HCT116 (cell line): ENCODE data around the gene RADIL. TPM values are rescaled to one million over a fixed set of nuclear protein-coding genes. Genes with fewer than 3 reads are reported as not detected.

Experiments
- ATAC-seq: fragments of 200-7000 bp; cut with Tn5 transposase; 2 replicates; pipeline ENCODE4 v1.9.1; 2020; ENCODE audit warnings: mild to moderate bottlenecking, moderate library complexity
- BruUV-seq: library from RNA; stranded (reverse); fragments of 400-500 nt; replicated peaks from 2 replicates; lab custom pipeline; 2021; lab: Mats Ljungman, UMichigan
- CTCF ChIA-PET: fragments of 300-600 bp; sonication (Branson Sonifier 250); formaldehyde crosslinking; loops from one replicate; lab custom pipeline; 2021; ENCODE audit warnings: antibody characterized with exemption; lab: Charles Lee
- POLR2A ChIA-PET: fragments of 300-600, 350-600 bp; sonication (Branson Sonifier 250); formaldehyde crosslinking; loops from one replicate; lab custom pipeline; 2021; ENCODE audit warnings: antibody characterized with exemption; lab: Charles Lee
- RAD21 ChIA-PET, 2 experiments: fragments of 300-600 bp; sonication (Branson Sonifier 250); formaldehyde crosslinking; loops; one replicate each; lab custom pipeline; 2023; ENCODE audit warnings: low total read pairs in 2 of 2; ENCODE audit not compliant: uncharacterized antibody in 2 of 2, unreplicated experiment in 2 of 2, low non-redundant PET in 1 of 2; lab: Charles Lee
- DNase-seq: peaks from one replicate; pipeline ENCODE4 v3.0.0-alpha.2; 2010; ENCODE audit warnings: low read depth, low spot score
- H2AFZ ChIP-seq: fragments of 200-600 bp; shearing (Covaris generic), sonication (generic); 2 replicates; pipeline ENCODE4 v1.6.1; 2017; ENCODE audit warnings: low read depth, mixed run types, mixed read lengths, antibody characterized with exemption, low read length; ENCODE audit not compliant: poor library complexity, severe bottlenecking
- H3K27ac ChIP-seq: 2 replicates; pipeline ENCODE4 v1.5.1; 2012; ENCODE audit warnings: low read depth, low read length
- H3K27me3 ChIP-seq: fragments of 200-600 bp; sonication (generic); 2 replicates; pipeline ENCODE4 v1.6.1; 2016; ENCODE audit warnings: mixed run types, low read length, mixed read lengths; ENCODE audit not compliant: insufficient read depth
- H3K36me3 ChIP-seq, 2 experiments: fragments of 200-500 bp in 1 of 2; fragments of 200-600 bp in 1 of 2; sonication (Bioruptor generic) in 1 of 2; sonication (generic) in 1 of 2; 2 replicates each; pipeline versions ENCODE4 v1.5.1 to v1.6.1; 2014 to 2016; ENCODE audit warnings: low read length in 2 of 2, inconsistent platforms in 1 of 2, mixed read lengths in 1 of 2, mixed run types in 1 of 2; ENCODE audit not compliant: insufficient read depth in 2 of 2, control insufficient read depth in 1 of 2
- H3K4me1 ChIP-seq, 2 experiments: fragments of 200-600 bp in 1 of 2; sonication (generic) in 1 of 2; 2 replicates each; pipeline versions ENCODE4 v1.5.1 to v1.6.1; 2012 to 2017; ENCODE audit warnings: low read length in 2 of 2, inconsistent platforms in 1 of 2, mild to moderate bottlenecking in 1 of 2, mixed read lengths in 1 of 2, mixed run types in 1 of 2, moderate library complexity in 1 of 2; ENCODE audit not compliant: insufficient read depth in 2 of 2, control insufficient read depth in 1 of 2
- H3K4me2 ChIP-seq: fragments of 200-600 bp; sonication (generic); 2 replicates; pipeline ENCODE4 v1.6.1; 2017; ENCODE audit warnings: mixed run types, low read length, mixed read lengths
- H3K4me3 ChIP-seq, 2 experiments: fragments of 200-600 bp in 1 of 2; sonication (generic) in 1 of 2; replicated peaks in 1 of 2; 2 replicates each; pipeline ENCODE4 v1.5.1; 2011 to 2016; ENCODE audit warnings: low read length in 2 of 2, control low read depth in 1 of 2, low read depth in 1 of 2, mild to moderate bottlenecking in 1 of 2, mixed read lengths in 1 of 2, mixed run types in 1 of 2
- H3K79me2 ChIP-seq: fragments of 200-600 bp; sonication (generic); 2 replicates; pipeline ENCODE4 v1.6.1; 2017; ENCODE audit warnings: mild to moderate bottlenecking, mixed run types, low read length, moderate library complexity, mixed read lengths; ENCODE audit not compliant: insufficient read depth
- H3K9ac ChIP-seq: fragments of 200-600 bp; sonication (generic); 2 replicates; pipeline ENCODE4 v1.6.1; 2016; ENCODE audit warnings: low read length, mixed read lengths
- H3K9me2 ChIP-seq: fragments of 200-600 bp; sonication (generic), shearing (Covaris generic); 2 replicates; pipeline ENCODE4 v1.6.1; 2017; ENCODE audit warnings: mixed run types, mild to moderate bottlenecking, moderate library complexity; ENCODE audit not compliant: insufficient read depth
- H3K9me3 ChIP-seq, 2 experiments: fragments of 200-500 bp in 1 of 2; fragments of 200-600 bp in 1 of 2; sonication (Bioruptor generic) in 1 of 2; sonication (generic) in 1 of 2; 2 replicates each; pipeline ENCODE4 v1.6.1; 2014 to 2017; ENCODE audit warnings: low read length in 2 of 2, mixed read lengths in 2 of 2, inconsistent platforms in 1 of 2, low read depth in 1 of 2, mild to moderate bottlenecking in 1 of 2, mixed run types in 1 of 2, moderate library complexity in 1 of 2; ENCODE audit not compliant: control insufficient read depth in 1 of 2, insufficient read depth in 1 of 2
- H4K20me1 ChIP-seq: fragments of 200-600 bp; sonication (generic), shearing (Covaris generic); 2 replicates; pipeline ENCODE4 v1.6.1; 2017; ENCODE audit warnings: mixed run types, mild to moderate bottlenecking, moderate library complexity; ENCODE audit not compliant: insufficient read depth
- CBX3 ChIP-seq: IDR thresholded peaks from 2 replicates; pipeline ENCODE4 v1.6.1; 2012; ENCODE audit warnings: low read depth
- CTCF ChIP-seq, 3 experiments: fragments of 200-600 bp in 1 of 3; sonication (generic) in 1 of 3; IDR thresholded peaks in 2 of 3; conservative IDR thresholded peaks in 1 of 3; 2 replicates each; pipeline ENCODE4 v1.5.1; 2012 to 2017; ENCODE audit warnings: low read depth in 2 of 3, low read length in 2 of 3, antibody characterized with exemption in 1 of 3, borderline replicate concordance in 1 of 3, control low read depth in 1 of 3, mild to moderate bottlenecking in 1 of 3, mixed read lengths in 1 of 3, mixed run types in 1 of 3, moderate library complexity in 1 of 3; ENCODE audit not compliant: insufficient read depth in 1 of 3
- EGR1 ChIP-seq: IDR thresholded peaks from 2 replicates; pipeline ENCODE4 v1.6.1; 2012; ENCODE audit warnings: low read depth
- EZH2 ChIP-seq: fragments of 200-600 bp; sonication (generic); IDR thresholded peaks from 2 replicates; pipeline ENCODE4 v1.6.1; 2017; ENCODE audit warnings: antibody characterized with exemption, mixed run types
- EZH2phosphoT487 ChIP-seq: fragments of 200-600 bp; IDR thresholded peaks from 2 replicates; pipeline ENCODE4 v1.6.1; 2018; ENCODE audit warnings: antibody characterized with exemption, borderline replicate concordance
- RAD21 ChIP-seq: IDR thresholded peaks from 2 replicates; pipeline ENCODE4 v1.6.1; 2012; ENCODE audit warnings: low read depth, mild to moderate bottlenecking
- SIN3A ChIP-seq: IDR thresholded peaks from 2 replicates; pipeline ENCODE4 v1.6.1; 2012; ENCODE audit warnings: low read depth
- SP1 ChIP-seq: IDR thresholded peaks from 2 replicates; pipeline ENCODE4 v1.6.1; 2012; ENCODE audit warnings: low read depth
- SRF ChIP-seq: IDR thresholded peaks from 2 replicates; pipeline ENCODE4 v1.6.1; 2012; ENCODE audit warnings: low read depth
- TCF7L2 ChIP-seq: IDR thresholded peaks from 2 replicates; pipeline ENCODE4 v1.7.0; 2011; ENCODE audit warnings: borderline replicate concordance, inconsistent platforms; ENCODE audit not compliant: insufficient read depth, insufficient read length; ENCODE audit errors: extremely low read depth
- ZNF274 ChIP-seq: fragments of 200-500 bp; sonication (Bioruptor generic); IDR thresholded peaks from 2 replicates; pipeline ENCODE4 v1.6.1; 2014; ENCODE audit warnings: mild to moderate bottlenecking, low read depth, low read length, inconsistent platforms
- intact Hi-C: fragments of 100-400 bp; cut with micrococcal nuclease; formaldehyde crosslinking; loops from 2 replicates; pipeline ENCODE4 v1.10.0; 2022
- total RNA-seq: library from RNA; stranded (reverse); gene quantifications from one replicate; pipeline ENCODE4 v1.2.1, GENCODE V29; 2021; ENCODE audit not compliant: unreplicated experiment
- TF ChIP-seq, protein P1 (sequence below): IDR thresholded peaks from 2 replicates; pipeline ENCODE4 v1.6.1; 2012

Gene RADIL
- total RNA-seq, 1 experiment from 2014 or later: 5.3 TPM

- H3K9me2 ChIP-seq: no peaks in the 10 kb centered on the region
- intact Hi-C loops: no loop called here
Observed at GRCh38 chr7:4820405-4820966, 63.0 kb downstream of the RADIL start.

More at GRCh38 chr7:4820405-4820966, 63.0 kb downstream of the RADIL start:
- ChIA-PET RAD21 (no interaction called here), CTCF (no interaction called here), POLR2A (no interaction called here)
- no peak overlapping the region for H3K27ac ChIP-seq
- TF ChIP-seq SIN3A (no peak), CTCF (IDR thresholded peaks at IDR 0.05 in 2 of 3, conservative IDR thresholded peaks at IDR 0.05 in 1 of 3; ENCODE audit: borderline replicate concordance in 1 of 3, insufficient read depth in 1 of 3, low read depth in 2 of 3, low read length in 2 of 3) (no peak), EZH2phosphoT487 (no peak), TCF7L2 (no peak), SP1 (no peak), RAD21 (no peak), ZNF274 (no peak), EZH2 (no peak), SRF (no peak), CBX3 (no peak), EGR1 (no peak)
- TF ChIP-seq, protein P1, sequence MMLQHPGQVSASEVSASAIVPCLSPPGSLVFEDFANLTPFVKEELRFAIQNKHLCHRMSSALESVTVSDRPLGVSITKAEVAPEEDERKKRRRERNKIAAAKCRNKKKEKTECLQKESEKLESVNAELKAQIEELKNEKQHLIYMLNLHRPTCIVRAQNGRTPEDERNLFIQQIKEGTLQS: no peak
- H3K4me2 ChIP-seq: no peak overlapping the region
- no peak overlapping the region for H3K4me3 ChIP-seq
- H3K4me1 ChIP-seq: no peaks in the 10 kb centered on the region
- H3K27me3 ChIP-seq: no peaks in the 10 kb centered on the region
- H3K79me2 ChIP-seq: no peaks in the 10 kb centered on the region
- DNase-seq (no peak), ATAC-seq (no peak)
- no peaks in the 10 kb centered on the region for H4K20me1 ChIP-seq
- no peak overlapping the region for H2AFZ ChIP-seq
- no peaks in the 10 kb centered on the region for H3K36me3 ChIP-seq
- no peaks in the 10 kb centered on the region for H3K9me3 ChIP-seq
- H3K9ac ChIP-seq: no peak overlapping the region
- no TSS peak for BruUV-seq
